Right lobe of liver (tissue), 6 donors: ENCODE measurements around the gene ITPR3. TPM values are rescaled to one million over a fixed set of nuclear protein-coding genes. Genes with fewer than 3 reads are reported as not detected.

Experiments
- ATAC-seq, 4 donors: fragments of 200-7000 bp; cut with Tn5 transposase; one replicate each; pipeline ENCODE4 v1.9.1; 2020; ENCODE audit warnings: mild to moderate bottlenecking in 4 of 4, moderate library complexity in 4 of 4
- DNase-seq, 3 donors: peaks; one replicate each; pipeline ENCODE4 v3.0.0-alpha.2; 2020
- H3K27ac ChIP-seq, 3 donors: fragments of 200-600 bp; one replicate each; pipeline ENCODE4 v1.8.0; 2022
- H3K27me3 ChIP-seq, 2 donors: fragments of 200-600 bp; one replicate each; pipeline ENCODE4 v1.8.0; 2022
- H3K36me3 ChIP-seq, 4 donors: fragments of 200-600 bp; sonication (generic) in 1 of 4; one replicate each; pipeline versions ENCODE4 v1.5.1 to v1.8.0; 2017 to 2022; ENCODE audit warnings: control low read depth in 1 of 4
- H3K4me1 ChIP-seq, 4 donors: fragments of 200-600 bp; sonication (generic) in 1 of 4; one replicate each; pipeline versions ENCODE4 v1.5.1 to v1.8.0; 2017 to 2022; ENCODE audit warnings: control low read depth in 1 of 4
- H3K4me3 ChIP-seq, 3 donors: fragments of 200-600 bp; one replicate each; pipeline ENCODE4 v1.8.0; 2022
- H3K9me3 ChIP-seq, 4 donors: fragments of 200-600 bp; sonication (generic) in 1 of 4; one replicate each; pipeline versions ENCODE4 v1.5.1 to v1.8.0; 2017 to 2022; ENCODE audit warnings: control low read depth in 1 of 4
- CTCF ChIP-seq, 4 donors: fragments of 200-600 bp in 3 of 4; fragments of 450-650 bp in 1 of 4; IDR thresholded peaks; one replicate each; pipeline versions ENCODE4 v1.5.1 to v1.8.0; 2016 to 2022; ENCODE audit warnings: antibody characterized with exemption in 4 of 4, mild to moderate bottlenecking in 2 of 4
- POLR2A ChIP-seq: fragments of 450-650 bp; IDR thresholded peaks from one replicate; pipeline ENCODE4 v1.6.1; 2017; ENCODE audit warnings: antibody characterized with exemption, mild to moderate bottlenecking
- WGBS: methylation state at CpG from one replicate; pipeline ENCODE4 v1.1.6; 2018; ENCODE audit warnings: low coverage, low lambda C conversion rate; ENCODE audit not compliant: insufficient coverage; ENCODE audit errors: missing lambda C conversion rate; 5-methylcytosine and 5-hydroxymethylcytosine counted together
- intact Hi-C, 2 donors: fragments of 100-400 bp; cut with DNase I; formaldehyde crosslinking; loops; one replicate each; pipeline versions ENCODE4 v1.11.2 to v1.14.1; 2022
- total RNA-seq, 6 experiments: library from RNA; depleted of rRNA in 2 of 6; stranded (reverse); fragments of >200 nt in 2 of 6; fragmentation: NEBNext Ultra II Directional in 3 of 6; extraction: Animal tissue kit (Norgen Biotek cat#: 25700) in 3 of 6; gene quantifications; one replicate each; pipeline versions ENCODE4 v1.1.0 to v1.2.4, GENCODE V29; 2016 to 2023
- donor health status: DM: no; HTN: yes; CAD: no.
- donor health status: DM: no; HTN: no; CAD: no.
- donor health status: DM: no; HTN: no; CAD: no.
- donor health status: DM: no; HTN: yes; CAD: no.
- donor health status: DM: no; HTN: yes; CAD: no.

ITPR3 gene
- total RNA-seq, 6 experiments from 2014 or later, result 0.79 to 3.5 (median 1.6) TPM

DNA sequence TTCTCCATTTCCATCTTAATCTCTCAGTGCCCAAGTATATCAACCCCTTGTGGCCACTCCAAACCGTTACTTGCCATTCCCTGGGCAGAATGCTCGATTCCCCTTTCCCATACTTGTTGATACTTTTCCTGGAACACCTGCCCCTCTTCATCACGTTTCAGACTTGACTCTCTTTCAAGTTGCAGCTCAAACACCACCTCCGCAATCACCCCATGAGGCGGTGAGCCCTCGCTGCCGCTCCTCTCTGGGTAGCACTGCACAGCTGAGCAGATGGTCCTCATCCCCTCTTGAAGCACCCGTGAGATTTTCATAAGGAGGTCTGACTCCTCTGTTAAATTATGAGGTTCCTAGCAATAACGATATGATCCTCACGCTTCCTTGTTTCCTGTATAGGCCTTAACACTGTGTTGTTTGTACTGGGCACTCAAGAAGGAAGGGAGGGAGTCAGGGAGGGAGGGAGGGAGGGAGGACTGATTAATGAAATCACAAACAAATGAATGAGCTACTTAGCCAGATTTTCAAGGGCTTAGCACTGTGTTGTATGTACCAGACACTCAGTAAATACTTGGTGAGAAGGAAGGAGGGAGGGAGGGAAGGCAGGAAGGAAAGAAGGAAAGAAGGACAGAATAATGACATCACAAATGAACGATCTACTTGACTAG is 98.3 kb downstream of the ITPR3 start:
- Histone ChIP-seq H3K36me3 (no peaks in the 10 kb centered on the region), H3K27me3 (no peaks in the 10 kb centered on the region), H3K27ac (no peak overlapping the region), H3K9me3 (no peaks in the 10 kb centered on the region), H3K4me1 (peaks cover 0 to 24% (median 6%) of the 10 kb centered on the region in 4 donors), H3K4me3 (no peak overlapping the region)
- intact Hi-C loops, result loop anchor here in 1 of 2 donors (10.0 kb wide), 1 partner anchor 45 kb away; no protein-coding TSS in a partner anchor
- DNase-seq (no peak), ATAC-seq (no peak)
- WGBS, result 77% methylated on average over 11 of the region's 11 CpGs
- no peak for TF ChIP-seq POLR2A
- TF ChIP-seq CTCF (IDR thresholded peaks at IDR 0.05), result no peak

GRCh38 chr6:33720998-33721397 is 99.9 kb downstream of the ITPR3 start:
- intact Hi-C loops, result no loop called here
- no peaks in the 10 kb centered on the region for H3K9me3 ChIP-seq
- H3K27ac ChIP-seq, result no peak overlapping the region
- TF ChIP-seq CTCF (IDR thresholded peaks at IDR 0.05) (no peak), POLR2A (no peak)
- no peaks in the 10 kb centered on the region for H3K36me3 ChIP-seq
- no peak for DNase-seq
- H3K27me3 ChIP-seq, result no peaks in the 10 kb centered on the region
- peak in 3 of 4 donors; percentile 39 to 70 (median 41) for ATAC-seq
- 16% methylated on average over 1 of the region's 1 CpG for WGBS
- peaks cover 0 to 24% (median 6%) of the 10 kb centered on the region in 4 donors for H3K4me1 ChIP-seq
- no peak overlapping the region for H3K4me3 ChIP-seq

GRCh38 chr6:33721508-33721907 is 100.4 kb downstream of the ITPR3 start:
- ATAC-seq, result no peak
- H3K27ac ChIP-seq, result no peak overlapping the region
- H3K9me3 ChIP-seq, result no peaks in the 10 kb centered on the region
- H3K4me3 ChIP-seq, result no peak overlapping the region
- H3K27me3 ChIP-seq, result no peaks in the 10 kb centered on the region
- 52% methylated on average over 5 of the region's 5 CpGs for WGBS
- peaks cover 0 to 21% (median 5%) of the 10 kb centered on the region in 4 donors for H3K4me1 ChIP-seq
- intact Hi-C loops, result no loop called here
- TF ChIP-seq POLR2A (no peak), CTCF (IDR thresholded peaks at IDR 0.05) (no peak)
- no peak for DNase-seq
- H3K36me3 ChIP-seq, result no peaks in the 10 kb centered on the region

- intact Hi-C loops, result no loop called here
- ATAC-seq (no peak), DNase-seq (no peak)
- Histone ChIP-seq H3K4me3 (no peak overlapping the region), H3K27me3 (no peaks in the 10 kb centered on the region), H3K9me3 (no peaks in the 10 kb centered on the region), H3K4me1 (peaks cover 0 to 16% (median 2%) of the 10 kb centered on the region in 4 donors), H3K36me3 (no peaks in the 10 kb centered on the region), H3K27ac (no peak overlapping the region)
- TF ChIP-seq CTCF (IDR thresholded peaks at IDR 0.05) (no peak), POLR2A (no peak)
- 94% methylated on average over 3 of the region's 5 CpGs for WGBS
Observed at GRCh38 chr6:33722103-33722623, 101.0 kb downstream of the ITPR3 start.
